Measurements from ENCODE around the gene KLF7.

- no peak for TF ChIP-seq CTCF (IDR thresholded peaks at IDR 0.05; ENCODE audit: extremely low read depth in 1 of 2, insufficient read depth in 1 of 2, low read depth in 1 of 2, low read length in 2 of 2)
- TF ChIP-seq EZH2 (IDR thresholded peaks at IDR 0.05; ENCODE audit: borderline replicate concordance, low read depth, low read length, severe bottlenecking) = no peak
- no peak for TF ChIP-seq POLR2AphosphoS5 (IDR thresholded peaks at IDR 0.05; ENCODE audit: insufficient read depth, low read depth, low read length)
- TF ChIP-seq GATA2 (IDR thresholded peaks at IDR 0.05; ENCODE audit: insufficient read depth, insufficient read length, low read depth, low read length) = no peak
- no peak for TF ChIP-seq POLR2A (IDR thresholded peaks at IDR 0.05; ENCODE audit: low read depth, low read length)
- no peak for TF ChIP-seq MAX (IDR thresholded peaks at IDR 0.05; ENCODE audit: insufficient read depth, insufficient read length)
- TF ChIP-seq JUN (IDR thresholded peaks at IDR 0.05; ENCODE audit: borderline replicate concordance, insufficient read depth, insufficient read length, low read depth) = no peak
Observed at GRCh38 chr2:207088276-207088675, 77.5 kb downstream of the KLF7 start.
